Activated CD8-positive, alpha-beta T cell treated with anti-CD3 and anti-CD28 coated beads for 36 hours (primary cell): ENCODE results near the gene WDR26. TPM values are rescaled to one million over a fixed set of nuclear protein-coding genes. Genes with fewer than 3 reads are reported as not detected.
"Not testable (repeated sequence)": the region's sequence is repeated elsewhere in the genome, so short reads cannot be mapped to it uniquely, and the experiment has no call there.

Source experiments
- ATAC-seq: fragments of 200-7000 bp; cut with Tn5 transposase; one replicate; pipeline ENCODE4 v1.10.0; 2021; ENCODE audit warnings: mild to moderate bottlenecking, moderate library complexity
- CTCF ChIA-PET: fragments of 350-600 bp; sonication (Branson Sonifier 250); formaldehyde crosslinking; loops from one replicate; lab custom pipeline; 2021; ENCODE audit warnings: antibody characterized with exemption; lab: Charles Lee
- POLR2A ChIA-PET: fragments of 350-600 bp; sonication (Branson Sonifier 250); formaldehyde crosslinking; loops from one replicate; lab custom pipeline; 2021; ENCODE audit warnings: antibody characterized with exemption; lab: Charles Lee
- DNase-seq: peaks from one replicate; pipeline ENCODE4 v3.0.0-alpha.2; 2020
- H3K27ac Mint-ChIP-seq: one replicate; pipeline ENCODE4 v1.8.0; 2021; ENCODE audit warnings: mild to moderate bottlenecking, mixed read lengths
- H3K27me3 Mint-ChIP-seq: one replicate; pipeline ENCODE4 v1.8.0; 2021; ENCODE audit warnings: mixed read lengths
- H3K36me3 Mint-ChIP-seq: one replicate; pipeline ENCODE4 v1.8.0; 2021; ENCODE audit warnings: low read depth, mixed read lengths
- H3K4me1 Mint-ChIP-seq: one replicate; pipeline ENCODE4 v1.8.0; 2021; ENCODE audit warnings: low read depth, mixed read lengths
- H3K4me3 Mint-ChIP-seq: one replicate; pipeline ENCODE4 v1.8.0; 2021; ENCODE audit warnings: mild to moderate bottlenecking, moderate library complexity, mixed read lengths
- H3K9me3 Mint-ChIP-seq: one replicate; pipeline ENCODE4 v1.8.0; 2021; ENCODE audit warnings: mixed read lengths
- intact Hi-C: fragments of 100-400 bp; cut with micrococcal nuclease; formaldehyde crosslinking; loops from one replicate; pipeline ENCODE4 v1.10.0; 2022
- total RNA-seq, 2 experiments: library from RNA; stranded (reverse); gene quantifications; one replicate each; pipeline ENCODE4 v1.2.3, GENCODE V29; 2021
- TF ChIP-seq, protein P1 (sequence below): fragments of 200-600 bp; IDR thresholded peaks from one replicate; pipeline ENCODE4 v1.8.0; 2022; ENCODE audit warnings: antibody characterized with exemption, mild to moderate bottlenecking

WDR26 gene
- total RNA-seq, 2 experiments from 2014 or later, result 75.2 to 75.8 TPM

DNA sequence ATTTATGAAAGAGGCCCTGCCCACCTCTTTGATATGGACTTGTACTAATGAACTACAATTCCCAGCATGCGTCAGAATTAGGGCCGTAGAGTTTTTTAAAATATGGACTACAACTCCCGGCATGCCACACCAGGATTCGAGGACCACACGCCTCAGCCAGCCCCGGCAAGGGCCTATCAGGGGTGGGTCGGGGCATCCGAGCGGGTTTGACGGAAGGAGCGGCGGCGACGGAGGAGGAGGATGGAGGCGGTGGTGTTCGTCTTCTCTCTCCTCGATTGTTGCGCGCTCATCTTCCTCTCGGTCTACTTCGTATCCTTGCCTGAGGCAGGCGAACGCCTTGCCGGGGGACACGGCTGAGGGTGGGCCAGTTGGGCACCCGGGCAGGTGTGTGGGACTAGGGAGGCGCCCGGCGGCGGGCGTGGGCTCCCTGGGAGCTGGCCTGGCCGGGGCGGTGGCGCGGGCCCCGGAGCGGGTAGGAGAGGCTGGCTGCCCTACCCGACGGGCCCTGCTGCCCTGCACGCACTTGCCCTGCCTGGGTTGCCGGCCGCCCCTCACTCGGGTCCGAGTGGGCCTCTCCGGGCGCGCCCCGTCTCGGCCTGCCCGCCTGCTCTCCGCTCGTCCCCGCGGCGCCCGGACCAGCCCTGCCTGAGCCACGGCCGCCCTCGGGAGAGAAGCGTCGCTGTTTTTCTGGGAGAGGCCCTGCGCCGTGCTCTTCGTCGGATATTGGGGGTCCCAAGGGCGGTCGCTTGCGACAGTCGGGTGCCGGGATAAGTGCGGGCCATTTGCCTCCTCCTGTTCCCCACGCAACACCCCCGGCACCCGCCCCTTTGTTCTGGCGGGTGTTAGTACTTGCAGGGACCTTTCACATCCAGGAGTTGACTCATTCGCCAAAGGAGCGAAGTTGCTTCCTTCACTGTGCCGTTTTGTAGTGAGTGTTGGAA is 77.6 kb downstream of the WDR26 start, which contains the start of gene CNIH4:
Gene CNIH4 (plus strand): TSS at position 195 of the 941 bp plus-strand sequence. CDS start 46 bp downstream, at position 241.
- H3K27ac Mint-ChIP-seq, result peak within 1 kb of the TSS; percentile 90
- POLR2A ChIA-PET, result interaction anchor here (0.8 to 2.5 kb wide), 9 partner anchors 11 to 79 kb away, joined by 3 to 14 read pairs (median 4); no protein-coding TSS in a partner anchor
- no peaks in the 10 kb centered on the region for H3K9me3 Mint-ChIP-seq
- peaks cover 22% of the 10 kb centered on the region for H3K36me3 Mint-ChIP-seq
- intact Hi-C loops, result loop anchor here (2.0 kb wide), 1 partner anchor 20 kb away; no protein-coding TSS in a partner anchor
- DNase-seq (peak; percentile 94), ATAC-seq (peak; percentile 98)
- H3K27me3 Mint-ChIP-seq, result no peaks in the 10 kb centered on the region
- peaks cover 42% of the 10 kb centered on the region for H3K4me1 Mint-ChIP-seq
- CTCF ChIA-PET, result interaction anchor here (0.8 to 2.6 kb wide), 10 partner anchors 15 to 100 kb away, joined by 3 to 12 read pairs (median 4); partner anchors contain the start of gene NVL
- TF ChIP-seq, protein P1, sequence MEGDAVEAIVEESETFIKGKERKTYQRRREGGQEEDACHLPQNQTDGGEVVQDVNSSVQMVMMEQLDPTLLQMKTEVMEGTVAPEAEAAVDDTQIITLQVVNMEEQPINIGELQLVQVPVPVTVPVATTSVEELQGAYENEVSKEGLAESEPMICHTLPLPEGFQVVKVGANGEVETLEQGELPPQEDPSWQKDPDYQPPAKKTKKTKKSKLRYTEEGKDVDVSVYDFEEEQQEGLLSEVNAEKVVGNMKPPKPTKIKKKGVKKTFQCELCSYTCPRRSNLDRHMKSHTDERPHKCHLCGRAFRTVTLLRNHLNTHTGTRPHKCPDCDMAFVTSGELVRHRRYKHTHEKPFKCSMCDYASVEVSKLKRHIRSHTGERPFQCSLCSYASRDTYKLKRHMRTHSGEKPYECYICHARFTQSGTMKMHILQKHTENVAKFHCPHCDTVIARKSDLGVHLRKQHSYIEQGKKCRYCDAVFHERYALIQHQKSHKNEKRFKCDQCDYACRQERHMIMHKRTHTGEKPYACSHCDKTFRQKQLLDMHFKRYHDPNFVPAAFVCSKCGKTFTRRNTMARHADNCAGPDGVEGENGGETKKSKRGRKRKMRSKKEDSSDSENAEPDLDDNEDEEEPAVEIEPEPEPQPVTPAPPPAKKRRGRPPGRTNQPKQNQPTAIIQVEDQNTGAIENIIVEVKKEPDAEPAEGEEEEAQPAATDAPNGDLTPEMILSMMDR, result no peak
- peak within 1 kb of the TSS; percentile 77 for H3K4me3 Mint-ChIP-seq

DNA sequence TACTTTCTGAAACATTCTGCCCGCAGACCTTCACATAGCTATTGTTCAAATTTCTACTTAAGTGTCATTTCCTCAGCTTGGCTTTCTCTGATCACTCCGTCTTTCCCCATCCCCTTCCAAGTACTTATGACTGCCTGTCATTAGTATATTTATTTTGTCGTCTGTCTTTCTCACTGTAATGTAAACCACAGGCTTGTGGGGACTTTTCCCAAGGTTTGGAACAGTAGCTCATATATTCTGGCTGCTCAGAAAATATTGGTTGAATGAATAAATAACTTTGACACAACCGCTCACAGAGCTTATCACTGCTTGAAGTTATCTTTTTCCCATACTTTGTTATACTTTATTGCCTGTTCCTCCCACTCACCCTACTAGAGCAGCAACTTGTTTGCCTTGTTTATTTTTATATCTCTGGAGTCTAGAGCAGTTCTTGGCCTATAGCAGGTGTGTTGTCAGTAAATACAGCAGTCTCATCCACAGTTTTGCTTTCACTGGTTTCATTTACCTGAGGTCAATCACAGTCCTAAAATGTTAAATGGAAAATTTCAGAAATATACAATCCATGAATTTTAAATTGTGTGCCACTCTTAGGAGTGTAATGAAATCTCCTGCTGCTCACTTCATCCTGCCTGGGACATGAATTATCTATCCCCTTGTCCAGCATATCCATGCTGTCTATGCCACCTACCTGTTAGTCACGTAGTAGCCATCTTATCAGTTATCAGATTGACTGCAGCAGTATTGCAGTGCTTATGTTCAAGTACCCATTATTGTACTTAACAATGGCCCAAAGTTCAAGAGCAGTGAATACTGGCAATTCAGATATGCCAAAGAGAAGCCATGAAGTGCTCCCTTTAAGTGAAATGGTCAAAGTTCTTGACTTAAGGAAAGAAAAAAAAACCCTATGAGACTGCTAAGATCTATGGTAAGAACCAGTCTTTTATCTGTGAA is 80.3 kb downstream of the WDR26 start:
- H3K9me3 Mint-ChIP-seq, result no peaks in the 10 kb centered on the region

DNA sequence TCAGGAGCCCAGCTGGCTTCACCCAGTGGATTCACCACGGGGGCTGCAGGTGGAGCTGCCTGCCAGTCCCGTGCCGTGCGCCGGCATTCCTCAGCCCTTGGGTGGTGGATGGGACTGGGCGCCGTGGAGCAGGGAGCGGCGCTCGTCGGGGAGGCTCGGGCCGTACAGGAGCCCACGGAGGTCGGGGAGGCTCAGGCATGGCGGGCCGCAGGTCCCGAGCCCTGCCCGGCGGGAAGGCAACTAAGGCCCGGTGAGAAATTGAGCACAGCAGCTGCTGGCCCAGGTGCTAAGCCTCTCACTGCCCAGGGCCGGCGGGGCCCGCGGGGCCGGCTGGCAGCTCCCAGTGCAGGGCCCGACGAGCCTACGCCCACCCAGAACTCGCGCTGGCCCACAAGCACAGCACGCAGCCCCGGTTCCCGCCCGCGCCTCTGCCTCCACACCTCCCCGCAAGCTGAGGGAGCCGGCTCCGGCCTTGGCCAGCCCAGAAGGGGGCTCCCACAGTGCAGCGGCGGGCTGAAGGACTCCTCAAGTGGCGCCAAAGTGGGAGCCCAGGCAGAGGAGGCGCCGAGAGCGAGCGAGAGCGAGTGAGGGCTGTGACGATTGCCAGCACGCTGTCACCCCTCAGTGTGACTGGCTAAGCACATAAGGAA is 82.0 kb downstream of the WDR26 start:
- H3K4me1 Mint-ChIP-seq, result peaks cover 24% of the 10 kb centered on the region
- intact Hi-C loops, ATAC-seq, H3K36me3 Mint-ChIP-seq, H3K27ac Mint-ChIP-seq, H3K9me3 Mint-ChIP-seq, DNase-seq, H3K27me3 Mint-ChIP-seq, H3K4me3 Mint-ChIP-seq: not testable (repeated sequence)
- CTCF ChIA-PET, result interaction anchor here (1.4 kb wide), 2 partner anchors 15 to 29 kb away, joined by 3 to 4 read pairs; no protein-coding TSS in a partner anchor
- POLR2A ChIA-PET, result interaction anchor here (1.2 kb wide), 1 partner anchor 16 kb away, joined by 3 read pairs; no protein-coding TSS in a partner anchor

More for the DNA sequence above, 80.3 kb downstream of the WDR26 start:
- ChIA-PET POLR2A (interaction anchor here (0.6 to 0.8 kb wide), 2 partner anchors 33 to 238 kb away, joined by 3 read pairs; no protein-coding TSS in a partner anchor), CTCF (interaction anchor here (0.9 to 1.4 kb wide), 5 partner anchors 14 to 238 kb away, joined by 3 to 4 read pairs (median 3); no protein-coding TSS in a partner anchor)
- ATAC-seq (no peak), DNase-seq (no peak)
- H3K27ac Mint-ChIP-seq, result peak overlapping the region; percentile 52
- H3K4me3 Mint-ChIP-seq, result no peak overlapping the region
- no peaks in the 10 kb centered on the region for H3K27me3 Mint-ChIP-seq
- TF ChIP-seq, protein P1, result no peak
- peaks cover 13% of the 10 kb centered on the region for H3K36me3 Mint-ChIP-seq
- H3K4me1 Mint-ChIP-seq, result peaks cover 35% of the 10 kb centered on the region
- intact Hi-C loops, result no loop called here

DNA sequence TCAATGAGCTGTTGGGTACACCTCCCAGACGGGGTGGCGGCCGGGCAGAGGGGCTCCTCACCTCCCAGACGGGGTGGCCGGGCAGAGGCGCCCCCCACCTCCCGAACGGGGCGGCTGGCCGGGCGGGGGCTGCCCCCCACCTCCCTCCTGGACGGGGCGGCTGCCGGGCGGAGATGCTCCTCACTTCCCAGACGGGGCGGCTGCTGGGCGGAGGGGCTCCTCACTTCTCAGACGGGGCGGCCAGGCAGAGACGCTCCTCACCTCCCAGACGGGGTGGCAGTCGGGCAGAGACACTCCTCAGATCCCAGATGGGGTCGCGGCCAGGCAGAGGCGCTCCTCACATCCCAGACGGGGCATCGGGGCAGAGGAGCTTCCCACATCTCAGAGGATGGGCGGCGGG is 84.9 kb downstream of the WDR26 start:
- H3K4me3 Mint-ChIP-seq, H3K9me3 Mint-ChIP-seq, H3K27ac Mint-ChIP-seq, ATAC-seq, H3K36me3 Mint-ChIP-seq, H3K27me3 Mint-ChIP-seq, DNase-seq, intact Hi-C loops, CTCF ChIA-PET: not testable (repeated sequence)
- H3K4me1 Mint-ChIP-seq, result peaks cover 20% of the 10 kb centered on the region
- POLR2A ChIA-PET, result interaction anchor here (0.6 kb wide), 1 partner anchor 44 kb away, joined by 3 read pairs; no protein-coding TSS in a partner anchor

DNA sequence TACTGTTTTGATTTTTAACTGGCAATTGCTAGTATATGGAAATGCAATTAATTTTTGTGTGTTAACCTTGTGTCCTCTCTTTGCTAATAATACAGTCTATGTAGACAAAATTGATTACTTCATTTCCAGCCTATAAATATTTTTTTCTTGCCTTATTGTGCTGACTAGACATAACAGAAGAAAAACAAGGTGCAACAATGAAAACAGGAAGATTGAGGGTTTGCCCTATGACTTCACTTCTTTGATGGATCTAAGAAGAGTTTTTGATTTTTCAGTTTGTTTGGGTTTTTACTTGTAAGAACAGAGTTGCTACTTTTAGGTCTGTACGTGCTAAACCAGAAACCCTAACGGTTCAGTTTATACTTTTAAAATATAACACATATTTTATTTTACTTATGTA is 86.5 kb downstream of the WDR26 start:
- Mint-ChIP-seq H3K36me3 (peaks cover 6% of the 10 kb centered on the region), H3K4me3 (no peak overlapping the region), H3K9me3 (peaks cover 12% of the 10 kb centered on the region), H3K27me3 (no peaks in the 10 kb centered on the region), H3K27ac (no peak overlapping the region), H3K4me1 (peaks cover 7% of the 10 kb centered on the region)
- TF ChIP-seq, protein P1, result no peak
- ChIA-PET POLR2A (no interaction called here), CTCF (no interaction called here)
- intact Hi-C loops, result no loop called here
- peak; percentile 34 for ATAC-seq
- no peak for DNase-seq
